Measurements from ENCODE around the gene IMMP2L.

IMMP2L gene

GRCh38 chr7:110948280-110948679 is 614.0 kb downstream of the IMMP2L start:
- Mint-ChIP-seq H3K36me3 (ENCODE audit: low read depth) (no peaks in the 10 kb centered on the region), H3K27me3 (ENCODE audit: low read depth) (no peaks in the 10 kb centered on the region)

GRCh38 chr7:110947408-110947807 is 614.9 kb downstream of the IMMP2L start:
- Mint-ChIP-seq H3K4me1 (peaks cover 27% of the 10 kb centered on the region), H3K36me3 (ENCODE audit: low read depth) (no peaks in the 10 kb centered on the region), H3K4me3 (no peak overlapping the region), H3K27ac (no peak overlapping the region), H3K9me3 (no peaks in the 10 kb centered on the region), H3K27me3 (ENCODE audit: low read depth) (no peaks in the 10 kb centered on the region)
- no peak for TF ChIP-seq CTCF (IDR thresholded peaks at IDR 0.05; ENCODE audit: unreplicated experiment in 3 of 3)

More at GRCh38 chr7:110948280-110948679, 614.0 kb downstream of the IMMP2L start:
- H3K4me3 Mint-ChIP-seq, result no peak overlapping the region
- H3K27ac Mint-ChIP-seq, result no peak overlapping the region
- no peak for TF ChIP-seq CTCF (IDR thresholded peaks at IDR 0.05; ENCODE audit: unreplicated experiment in 3 of 3)
- H3K9me3 Mint-ChIP-seq, result no peaks in the 10 kb centered on the region
- peaks cover 25% of the 10 kb centered on the region for H3K4me1 Mint-ChIP-seq

- peak overlapping the region; percentile 34 to 40 (median 40) for H3K27ac Mint-ChIP-seq
- H3K9me3 Mint-ChIP-seq, result no peaks in the 10 kb centered on the region
- no peaks in the 10 kb centered on the region for H3K36me3 Mint-ChIP-seq (ENCODE audit: low read depth)
- TF ChIP-seq CTCF (IDR thresholded peaks at IDR 0.05; ENCODE audit: unreplicated experiment in 3 of 3), result no peak
- H3K4me1 Mint-ChIP-seq, result peaks cover 29% of the 10 kb centered on the region
- H3K27me3 Mint-ChIP-seq (ENCODE audit: low read depth), result no peaks in the 10 kb centered on the region
- no peak overlapping the region for H3K4me3 Mint-ChIP-seq
Measured at GRCh38 chr7:110944966-110945644, 617.2 kb downstream of the IMMP2L start.

GRCh38 chr7:110944448-110944847 is 617.8 kb downstream of the IMMP2L start:
- no peaks in the 10 kb centered on the region for H3K27me3 Mint-ChIP-seq (ENCODE audit: low read depth)
- H3K36me3 Mint-ChIP-seq (ENCODE audit: low read depth), result no peaks in the 10 kb centered on the region

GRCh38 chr7:110943701-110944345 is 618.5 kb downstream of the IMMP2L start:
- Mint-ChIP-seq H3K27me3 (ENCODE audit: low read depth) (no peaks in the 10 kb centered on the region), H3K36me3 (ENCODE audit: low read depth) (no peaks in the 10 kb centered on the region), H3K9me3 (no peaks in the 10 kb centered on the region), H3K4me3 (no peak overlapping the region), H3K27ac (peak overlapping the region; percentile 34 to 39 (median 36)), H3K4me1 (peaks cover 22% of the 10 kb centered on the region)
- TF ChIP-seq CTCF (IDR thresholded peaks at IDR 0.05; ENCODE audit: unreplicated experiment in 3 of 3), result no peak

More at GRCh38 chr7:110944448-110944847, 617.8 kb downstream of the IMMP2L start:
- Mint-ChIP-seq H3K27ac (peak overlapping the region; percentile 34 to 39 (median 36)), H3K4me3 (no peak overlapping the region), H3K9me3 (no peaks in the 10 kb centered on the region), H3K4me1 (peaks cover 28% of the 10 kb centered on the region)
- no peak for TF ChIP-seq CTCF (IDR thresholded peaks at IDR 0.05; ENCODE audit: unreplicated experiment in 3 of 3)
